HCT116 (cell line): ENCODE data around the gene MPHOSPH6. TPM values are rescaled to one million over a fixed set of nuclear protein-coding genes. Genes with fewer than 3 reads are reported as not detected.

Experiments used
- ATAC-seq: fragments of 200-7000 bp; cut with Tn5 transposase; 2 replicates; pipeline ENCODE4 v1.9.1; 2020; ENCODE audit warnings: mild to moderate bottlenecking, moderate library complexity
- BruUV-seq: library from RNA; stranded (reverse); fragments of 400-500 nt; replicated peaks from 2 replicates; lab custom pipeline; 2021; lab: Mats Ljungman, UMichigan
- CTCF ChIA-PET: fragments of 300-600 bp; sonication (Branson Sonifier 250); formaldehyde crosslinking; loops from one replicate; lab custom pipeline; 2021; ENCODE audit warnings: antibody characterized with exemption; lab: Charles Lee
- POLR2A ChIA-PET: fragments of 300-600, 350-600 bp; sonication (Branson Sonifier 250); formaldehyde crosslinking; loops from one replicate; lab custom pipeline; 2021; ENCODE audit warnings: antibody characterized with exemption; lab: Charles Lee
- RAD21 ChIA-PET, 2 experiments: fragments of 300-600 bp; sonication (Branson Sonifier 250); formaldehyde crosslinking; loops; one replicate each; lab custom pipeline; 2023; ENCODE audit warnings: low total read pairs in 2 of 2; ENCODE audit not compliant: uncharacterized antibody in 2 of 2, unreplicated experiment in 2 of 2, low non-redundant PET in 1 of 2; lab: Charles Lee
- DNase-seq: peaks from one replicate; pipeline ENCODE4 v3.0.0-alpha.2; 2010; ENCODE audit warnings: low read depth, low spot score
- H2AFZ ChIP-seq: fragments of 200-600 bp; shearing (Covaris generic), sonication (generic); 2 replicates; pipeline ENCODE4 v1.6.1; 2017; ENCODE audit warnings: low read depth, mixed run types, mixed read lengths, antibody characterized with exemption, low read length; ENCODE audit not compliant: poor library complexity, severe bottlenecking
- H3K27ac ChIP-seq: 2 replicates; pipeline ENCODE4 v1.5.1; 2012; ENCODE audit warnings: low read depth, low read length
- H3K27me3 ChIP-seq: fragments of 200-600 bp; sonication (generic); 2 replicates; pipeline ENCODE4 v1.6.1; 2016; ENCODE audit warnings: mixed run types, low read length, mixed read lengths; ENCODE audit not compliant: insufficient read depth
- H3K36me3 ChIP-seq, 2 experiments: fragments of 200-500 bp in 1 of 2; fragments of 200-600 bp in 1 of 2; sonication (Bioruptor generic) in 1 of 2; sonication (generic) in 1 of 2; 2 replicates each; pipeline versions ENCODE4 v1.5.1 to v1.6.1; 2014 to 2016; ENCODE audit warnings: low read length in 2 of 2, inconsistent platforms in 1 of 2, mixed read lengths in 1 of 2, mixed run types in 1 of 2; ENCODE audit not compliant: insufficient read depth in 2 of 2, control insufficient read depth in 1 of 2
- H3K4me1 ChIP-seq, 2 experiments: fragments of 200-600 bp in 1 of 2; sonication (generic) in 1 of 2; 2 replicates each; pipeline versions ENCODE4 v1.5.1 to v1.6.1; 2012 to 2017; ENCODE audit warnings: low read length in 2 of 2, inconsistent platforms in 1 of 2, mild to moderate bottlenecking in 1 of 2, mixed read lengths in 1 of 2, mixed run types in 1 of 2, moderate library complexity in 1 of 2; ENCODE audit not compliant: insufficient read depth in 2 of 2, control insufficient read depth in 1 of 2
- H3K4me2 ChIP-seq: fragments of 200-600 bp; sonication (generic); 2 replicates; pipeline ENCODE4 v1.6.1; 2017; ENCODE audit warnings: mixed run types, low read length, mixed read lengths
- H3K4me3 ChIP-seq, 2 experiments: fragments of 200-600 bp in 1 of 2; sonication (generic) in 1 of 2; replicated peaks in 1 of 2; 2 replicates each; pipeline ENCODE4 v1.5.1; 2011 to 2016; ENCODE audit warnings: low read length in 2 of 2, control low read depth in 1 of 2, low read depth in 1 of 2, mild to moderate bottlenecking in 1 of 2, mixed read lengths in 1 of 2, mixed run types in 1 of 2
- H3K79me2 ChIP-seq: fragments of 200-600 bp; sonication (generic); 2 replicates; pipeline ENCODE4 v1.6.1; 2017; ENCODE audit warnings: mild to moderate bottlenecking, mixed run types, low read length, moderate library complexity, mixed read lengths; ENCODE audit not compliant: insufficient read depth
- H3K9ac ChIP-seq: fragments of 200-600 bp; sonication (generic); 2 replicates; pipeline ENCODE4 v1.6.1; 2016; ENCODE audit warnings: low read length, mixed read lengths
- H3K9me2 ChIP-seq: fragments of 200-600 bp; sonication (generic), shearing (Covaris generic); 2 replicates; pipeline ENCODE4 v1.6.1; 2017; ENCODE audit warnings: mixed run types, mild to moderate bottlenecking, moderate library complexity; ENCODE audit not compliant: insufficient read depth
- H3K9me3 ChIP-seq, 2 experiments: fragments of 200-500 bp in 1 of 2; fragments of 200-600 bp in 1 of 2; sonication (Bioruptor generic) in 1 of 2; sonication (generic) in 1 of 2; 2 replicates each; pipeline ENCODE4 v1.6.1; 2014 to 2017; ENCODE audit warnings: low read length in 2 of 2, mixed read lengths in 2 of 2, inconsistent platforms in 1 of 2, low read depth in 1 of 2, mild to moderate bottlenecking in 1 of 2, mixed run types in 1 of 2, moderate library complexity in 1 of 2; ENCODE audit not compliant: control insufficient read depth in 1 of 2, insufficient read depth in 1 of 2
- H4K20me1 ChIP-seq: fragments of 200-600 bp; sonication (generic), shearing (Covaris generic); 2 replicates; pipeline ENCODE4 v1.6.1; 2017; ENCODE audit warnings: mixed run types, mild to moderate bottlenecking, moderate library complexity; ENCODE audit not compliant: insufficient read depth
- ATF3 ChIP-seq: IDR thresholded peaks from 2 replicates; pipeline ENCODE4 v1.6.1; 2012
- CBX3 ChIP-seq: IDR thresholded peaks from 2 replicates; pipeline ENCODE4 v1.6.1; 2012; ENCODE audit warnings: low read depth
- CTCF ChIP-seq, 3 experiments: fragments of 200-600 bp in 1 of 3; sonication (generic) in 1 of 3; IDR thresholded peaks in 2 of 3; conservative IDR thresholded peaks in 1 of 3; 2 replicates each; pipeline ENCODE4 v1.5.1; 2012 to 2017; ENCODE audit warnings: low read depth in 2 of 3, low read length in 2 of 3, antibody characterized with exemption in 1 of 3, borderline replicate concordance in 1 of 3, control low read depth in 1 of 3, mild to moderate bottlenecking in 1 of 3, mixed read lengths in 1 of 3, mixed run types in 1 of 3, moderate library complexity in 1 of 3; ENCODE audit not compliant: insufficient read depth in 1 of 3
- EGR1 ChIP-seq: IDR thresholded peaks from 2 replicates; pipeline ENCODE4 v1.6.1; 2012; ENCODE audit warnings: low read depth
- ELF1 ChIP-seq: IDR thresholded peaks from 2 replicates; pipeline ENCODE4 v1.6.1; 2012; ENCODE audit warnings: low read depth, borderline replicate concordance
- EZH2 ChIP-seq: fragments of 200-600 bp; sonication (generic); IDR thresholded peaks from 2 replicates; pipeline ENCODE4 v1.6.1; 2017; ENCODE audit warnings: antibody characterized with exemption, mixed run types
- EZH2phosphoT487 ChIP-seq: fragments of 200-600 bp; IDR thresholded peaks from 2 replicates; pipeline ENCODE4 v1.6.1; 2018; ENCODE audit warnings: antibody characterized with exemption, borderline replicate concordance
- FOSL1 ChIP-seq: IDR thresholded peaks from 2 replicates; pipeline ENCODE4 v1.6.1; 2012; ENCODE audit warnings: low read depth
- POLR2A ChIP-seq: IDR thresholded peaks from 2 replicates; pipeline ENCODE4 v1.7.0; 2011; ENCODE audit warnings: borderline replicate concordance; ENCODE audit not compliant: insufficient read depth, insufficient read length; ENCODE audit errors: extremely low read depth
- POLR2AphosphoS5 ChIP-seq: IDR thresholded peaks from 2 replicates; pipeline ENCODE4 v1.6.1; 2011; ENCODE audit warnings: mild to moderate bottlenecking, low read depth, low read length, moderate library complexity
- REST ChIP-seq: IDR thresholded peaks from 2 replicates; pipeline ENCODE4 v1.6.1; 2012; ENCODE audit warnings: low read depth
- TCF7L2 ChIP-seq: IDR thresholded peaks from 2 replicates; pipeline ENCODE4 v1.7.0; 2011; ENCODE audit warnings: borderline replicate concordance, inconsistent platforms; ENCODE audit not compliant: insufficient read depth, insufficient read length; ENCODE audit errors: extremely low read depth
- ZFX ChIP-seq: fragments of 450-650 bp; IDR thresholded peaks from 2 replicates; pipeline ENCODE4 v1.6.1; 2017
- intact Hi-C: fragments of 100-400 bp; cut with micrococcal nuclease; formaldehyde crosslinking; loops from 2 replicates; pipeline ENCODE4 v1.10.0; 2022
- total RNA-seq: library from RNA; stranded (reverse); gene quantifications from one replicate; pipeline ENCODE4 v1.2.1, GENCODE V29; 2021; ENCODE audit not compliant: unreplicated experiment

Gene MPHOSPH6
- total RNA-seq, 1 experiment from 2014 or later, result 52.2 TPM

GRCh38 chr16:82135844-82136243 lies 34.2 kb downstream of the MPHOSPH6 start:
- ChIA-PET POLR2A (no interaction called here), RAD21 (no interaction called here), CTCF (no interaction called here)
- H2AFZ ChIP-seq, result no peak overlapping the region
- ATAC-seq (no peak), DNase-seq (no peak)
- H3K9ac ChIP-seq, result no peak overlapping the region
- no TSS peak for BruUV-seq
- no peaks in the 10 kb centered on the region for H3K36me3 ChIP-seq
- TF ChIP-seq FOSL1 (no peak), TCF7L2 (no peak), POLR2AphosphoS5 (no peak), EZH2 (no peak), CTCF (IDR thresholded peaks at IDR 0.05 in 2 of 3, conservative IDR thresholded peaks at IDR 0.05 in 1 of 3; ENCODE audit: borderline replicate concordance in 1 of 3, insufficient read depth in 1 of 3, low read depth in 2 of 3, low read length in 2 of 3) (no peak), EZH2phosphoT487 (no peak), ELF1 (no peak), REST (no peak), EGR1 (no peak), ATF3 (no peak), POLR2A (no peak), CBX3 (no peak), ZFX (no peak)
- no peak overlapping the region for H3K27ac ChIP-seq
- intact Hi-C loops, result no loop called here
- H3K79me2 ChIP-seq, result no peaks in the 10 kb centered on the region
- no peaks in the 10 kb centered on the region for H3K27me3 ChIP-seq
- no peaks in the 10 kb centered on the region for H4K20me1 ChIP-seq
- H3K9me2 ChIP-seq, result no peaks in the 10 kb centered on the region
- no peak overlapping the region for H3K4me2 ChIP-seq
- no peak overlapping the region for H3K4me3 ChIP-seq
- H3K4me1 ChIP-seq, result peaks cover 2 to 9% of the 10 kb centered on the region in 2 experiments; a peak in 2 of 4 replicates
- no peaks in the 10 kb centered on the region for H3K9me3 ChIP-seq
